ENCODE results near the gene MAN2B2.
"Not testable (repeated sequence)": the region's sequence is repeated elsewhere in the genome, so short reads cannot be mapped to it uniquely, and the experiment has no call there.

MAN2B2 gene

GRCh38 chr4:6659897-6660296 is 84.9 kb downstream of the MAN2B2 start:
- H3K27me3 ChIP-seq = peaks cover 43% of the 10 kb centered on the region
- peaks cover 46% of the 10 kb centered on the region for H3K4me1 ChIP-seq
- no peak for TF ChIP-seq Cebpa-rat (IDR thresholded peaks at IDR 0.05)

DNA sequence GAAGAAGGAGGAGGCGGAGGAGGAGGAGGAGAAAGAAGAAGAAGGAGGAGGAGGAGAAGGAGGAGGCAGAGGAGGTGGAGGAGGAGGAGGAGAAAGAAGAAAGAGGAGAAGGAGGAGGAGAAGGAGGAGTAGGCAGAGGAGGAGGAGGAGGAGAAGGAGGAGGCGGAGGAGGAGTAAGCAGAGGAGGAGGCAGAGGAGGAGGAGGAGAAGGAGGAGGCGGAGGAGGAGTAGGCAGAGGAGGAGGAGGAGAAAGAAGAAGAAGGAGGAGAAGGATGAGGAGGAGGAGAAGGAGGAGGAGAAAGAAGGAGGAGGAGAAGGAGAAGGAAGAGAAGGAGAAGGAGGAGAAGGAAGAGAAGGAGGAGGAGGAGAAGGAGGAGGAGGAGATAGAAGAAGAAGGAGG is 85.4 kb downstream of the MAN2B2 start:
- Histone ChIP-seq H3K4me2 (no peak overlapping the region), H3K27me3 (peaks cover 43% of the 10 kb centered on the region), H3K27ac (no peak overlapping the region), H3K4me1 (peaks cover 46% of the 10 kb centered on the region), H4K20me1 (peaks cover 24% of the 10 kb centered on the region), H3K9me3 (peaks cover 6% of the 10 kb centered on the region; the same call in 1 of the 2 replicates), H3K36me3 (no peaks in the 10 kb centered on the region), H3K4me3 (no peak overlapping the region), H3K9ac (no peak overlapping the region)
- TF ChIP-seq Cebpa-rat (IDR thresholded peaks at IDR 0.05) = no peak

More at GRCh38 chr4:6659897-6660296, 84.9 kb downstream of the MAN2B2 start:
- Histone ChIP-seq H3K4me2 (no peak overlapping the region), H3K9ac (no peak overlapping the region), H3K27ac (no peak overlapping the region), H3K9me3 (peaks cover 6% of the 10 kb centered on the region; the same call in 1 of the 2 replicates), H3K4me3 (no peak overlapping the region), H3K36me3 (no peaks in the 10 kb centered on the region), H4K20me1 (peaks cover 24% of the 10 kb centered on the region)

DNA sequence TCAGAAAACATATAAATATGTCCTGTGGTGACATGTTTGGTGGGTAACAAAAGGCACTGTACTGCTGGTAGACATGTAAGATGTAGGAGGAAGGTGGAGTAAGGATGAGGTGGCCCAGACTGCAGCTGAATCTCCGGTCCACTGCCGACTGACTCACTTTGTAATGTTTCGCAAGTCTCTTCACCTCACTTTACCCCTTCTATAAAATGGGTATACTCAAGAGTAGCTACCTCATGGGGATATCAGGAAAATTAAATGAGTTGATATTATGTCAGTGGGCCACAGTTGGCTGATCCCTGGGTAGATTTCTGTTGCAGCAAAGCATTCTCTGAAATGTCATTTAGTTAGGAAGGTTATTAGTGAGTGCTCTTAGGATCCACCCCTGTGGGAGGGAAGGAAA is 87.6 kb downstream of the MAN2B2 start:
- H3K9ac ChIP-seq = no peak overlapping the region
- peaks cover 33% of the 10 kb centered on the region for H3K27me3 ChIP-seq
- peaks cover 46% of the 10 kb centered on the region for H3K4me1 ChIP-seq
- peaks cover 9% of the 10 kb centered on the region; the same call in 1 of the 2 replicates for H3K9me3 ChIP-seq
- no peak overlapping the region for H3K27ac ChIP-seq
- no peaks in the 10 kb centered on the region for H3K36me3 ChIP-seq
- peaks cover 24% of the 10 kb centered on the region for H4K20me1 ChIP-seq
- H3K4me2 ChIP-seq = 0 out of 2 replicates have a peak overlapping the region, but pooled peaks have one; percentile 20
- TF ChIP-seq Cebpa-rat (IDR thresholded peaks at IDR 0.05) = no peak
- H3K4me3 ChIP-seq = no peak overlapping the region

GRCh38 chr4:6663596-6664393 is 88.8 kb downstream of the MAN2B2 start:
- Histone ChIP-seq H3K27ac (no peak overlapping the region), H3K36me3 (no peaks in the 10 kb centered on the region; the same call in 1 of the 2 replicates), H3K27me3 (peaks cover 21% of the 10 kb centered on the region), H3K4me3 (no peak overlapping the region), H3K4me2 (no peak overlapping the region), H3K4me1 (peaks cover 40% of the 10 kb centered on the region), H3K9ac (no peak overlapping the region), H3K9me3 (peaks cover 5% of the 10 kb centered on the region; the same call in 1 of the 2 replicates), H4K20me1 (peaks cover 19% of the 10 kb centered on the region)
- TF ChIP-seq Cebpa-rat (IDR thresholded peaks at IDR 0.05) = no peak

- Histone ChIP-seq H3K27ac (no peak overlapping the region), H3K4me1 (peaks cover 33% of the 10 kb centered on the region), H3K4me3 (no peak overlapping the region), H3K9me3 (0 out of 2 replicates have a peak, but pooled peaks cover 3% of the 10 kb centered on the region), H3K9ac (no peak overlapping the region), H3K27me3 (peaks cover 6% of the 10 kb centered on the region), H4K20me1 (0 out of 2 replicates have a peak, but pooled peaks cover 6% of the 10 kb centered on the region), H3K36me3 (peaks cover 2% of the 10 kb centered on the region; the same call in 1 of the 2 replicates), H3K4me2 (no peak overlapping the region)
- no peak for TF ChIP-seq Cebpa-rat (IDR thresholded peaks at IDR 0.05)
These were observed 90.3 kb downstream of the MAN2B2 start for GRCh38 chr4:6665320-6665654.

DNA sequence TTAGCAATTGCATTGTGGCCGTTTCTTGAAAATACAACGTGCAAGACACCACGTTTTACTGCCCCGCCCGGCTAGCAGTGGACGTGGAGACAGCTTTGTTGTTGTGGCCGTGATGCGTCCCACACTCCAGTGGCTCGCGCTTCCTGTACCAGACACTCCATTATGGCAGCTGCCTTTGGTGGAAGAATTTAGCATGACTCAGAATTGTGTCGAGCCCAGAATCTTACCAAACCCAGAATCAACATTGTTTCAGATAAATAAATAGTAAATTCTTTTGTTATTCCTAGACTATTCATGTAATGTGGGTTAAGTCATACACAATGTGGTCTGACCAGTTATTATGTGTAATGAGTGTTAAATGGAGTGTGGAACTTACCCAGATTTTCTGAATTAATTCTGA is 93.4 kb downstream of the MAN2B2 start:
- no peak for TF ChIP-seq Cebpa-rat (IDR thresholded peaks at IDR 0.05)
- Histone ChIP-seq H3K9me3 (peaks cover 7% of the 10 kb centered on the region; the same call in 1 of the 2 replicates), H3K4me1 (peaks cover 6% of the 10 kb centered on the region), H3K9ac (no peak overlapping the region), H3K4me3 (no peak overlapping the region), H4K20me1 (0 out of 2 replicates have a peak, but pooled peaks cover under 1% of the 10 kb centered on the region), H3K36me3 (peaks cover 8% of the 10 kb centered on the region; the same call in 1 of the 2 replicates), H3K27ac (no peak overlapping the region), H3K27me3 (0 out of 2 replicates have a peak, but pooled peaks cover 4% of the 10 kb centered on the region), H3K4me2 (no peak overlapping the region)

GRCh38 chr4:6671648-6672047 is 96.7 kb downstream of the MAN2B2 start:
- no peak overlapping the region for H3K9ac ChIP-seq
- peaks cover 22% of the 10 kb centered on the region for H3K36me3 ChIP-seq
- peaks cover 20% of the 10 kb centered on the region for H3K4me1 ChIP-seq
- H3K4me2 ChIP-seq = no peak overlapping the region
- no peak overlapping the region for H3K4me3 ChIP-seq
- no peak overlapping the region for H3K27ac ChIP-seq
- H3K27me3 ChIP-seq = no peaks in the 10 kb centered on the region
- H3K9me3 ChIP-seq = peaks cover 4% of the 10 kb centered on the region; the same call in 1 of the 2 replicates
- no peak for TF ChIP-seq Cebpa-rat (IDR thresholded peaks at IDR 0.05)
- peaks cover 25% of the 10 kb centered on the region for H4K20me1 ChIP-seq

DNA sequence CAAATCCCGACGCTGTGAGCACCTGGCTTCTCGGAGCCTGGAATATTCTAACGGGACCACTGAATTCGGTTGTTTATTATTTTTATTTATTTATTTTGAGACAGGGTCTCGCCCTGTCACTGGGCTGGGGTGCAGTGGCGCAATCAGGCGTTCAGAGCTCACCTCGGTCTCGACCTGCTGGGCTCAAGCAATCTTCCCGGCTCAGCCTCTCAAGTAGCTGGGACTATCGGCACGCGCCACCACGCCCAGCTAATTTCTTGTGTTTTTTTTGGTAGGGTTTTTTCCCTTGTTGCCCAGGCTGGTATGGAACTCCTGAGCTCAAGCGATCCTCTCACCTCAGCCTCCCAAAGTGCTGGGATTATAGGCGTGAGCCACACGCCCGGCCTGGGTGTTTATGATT is 97.1 kb downstream of the MAN2B2 start:
- H3K27me3 ChIP-seq = no peaks in the 10 kb centered on the region
- no peak overlapping the region for H3K4me3 ChIP-seq
- H3K4me2 ChIP-seq = no peak overlapping the region
- no peak overlapping the region for H3K27ac ChIP-seq
- H3K4me1 ChIP-seq = peaks cover 25% of the 10 kb centered on the region
- H3K36me3 ChIP-seq = peaks cover 26% of the 10 kb centered on the region
- no peak for TF ChIP-seq Cebpa-rat (IDR thresholded peaks at IDR 0.05)
- peaks cover 4% of the 10 kb centered on the region; the same call in 1 of the 2 replicates for H3K9me3 ChIP-seq
- no peak overlapping the region for H3K9ac ChIP-seq
- peaks cover 30% of the 10 kb centered on the region for H4K20me1 ChIP-seq

DNA sequence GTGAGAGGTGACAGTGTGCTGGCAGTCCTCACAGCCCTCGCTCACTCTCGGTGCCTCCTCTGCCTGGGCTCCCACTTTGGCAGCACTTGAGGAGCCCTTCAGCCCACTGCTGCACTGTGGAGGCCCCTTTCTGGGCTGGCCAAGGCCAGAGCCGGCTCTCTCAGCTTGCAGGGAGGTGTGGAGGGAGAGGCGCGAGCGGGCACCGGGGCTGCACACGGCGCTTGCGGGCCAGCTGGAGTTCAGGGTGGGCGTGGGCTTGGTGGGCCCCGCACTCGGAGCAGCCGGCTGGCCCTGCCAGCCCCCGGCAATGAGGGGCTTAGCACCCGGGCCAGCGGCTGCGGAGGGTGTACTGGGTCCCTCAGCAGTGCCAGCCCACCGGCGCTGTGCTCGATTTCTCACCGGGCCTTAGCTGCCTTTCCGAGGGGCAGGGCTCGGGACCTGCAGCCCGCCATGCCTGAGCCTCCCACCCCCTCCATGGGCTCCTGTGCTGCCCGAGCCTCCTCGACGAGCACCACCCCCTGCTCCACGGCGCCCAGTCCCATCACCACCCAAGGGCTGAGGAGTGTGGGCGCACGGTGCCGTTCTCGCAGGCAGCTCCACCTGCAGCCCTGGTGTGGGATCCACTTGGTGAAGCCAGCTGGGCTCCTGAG is 97.7 kb downstream of the MAN2B2 start:
- Histone ChIP-seq H3K4me3 (peak overlapping the region; percentile 88; the same call in 1 of the 2 replicates), H3K4me2 (peak overlapping the region; percentile 95; the same call in 1 of the 2 replicates), H3K36me3 (peaks cover 26% of the 10 kb centered on the region), H4K20me1 (peaks cover 35% of the 10 kb centered on the region), H3K4me1 (peaks cover 30% of the 10 kb centered on the region)
- not testable (repeated sequence) for H3K27me3 ChIP-seq, H3K27ac ChIP-seq, H3K9me3 ChIP-seq, H3K9ac ChIP-seq
